IMR-90 (cell line): ENCODE measurements around the gene ASB1. TPM values are rescaled to one million over a fixed set of nuclear protein-coding genes. Genes with fewer than 3 reads are reported as not detected.

ENCODE experiments used
- ATAC-seq: fragments of 200-7000 bp; cut with Tn5 transposase; 2 replicates; pipeline ENCODE4 v1.9.1; 2020; ENCODE audit warnings: low read depth, mild to moderate bottlenecking, moderate library complexity
- BruUV-seq: library from RNA; stranded (reverse); fragments of 400-500 nt; replicated peaks from 2 replicates; lab custom pipeline; 2021; lab: Mats Ljungman, UMichigan
- CTCF ChIA-PET: fragments of 300-600 bp; formaldehyde crosslinking; extraction: SDS; loops from one replicate; lab custom pipeline; 2021; ENCODE audit warnings: antibody characterized with exemption; lab: Yijun Ruan, JAX
- POLR2A ChIA-PET: fragments of 300-600 bp; sonication (Branson Sonifier 250); formaldehyde crosslinking; loops from one replicate; lab custom pipeline; 2022; ENCODE audit warnings: antibody characterized with exemption; ENCODE audit not compliant: unreplicated experiment; lab: Charles Lee
- DNase-seq: peaks from one replicate; pipeline ENCODE4 v3.0.0; 2013
- H2AFZ ChIP-seq: replicated peaks from 2 replicates; pipeline ENCODE3; 2013; ENCODE audit warnings: low read length, mild to moderate bottlenecking; ENCODE audit not compliant: poor library complexity
- H2AK5ac ChIP-seq: 2 replicates; pipeline ENCODE4 v1.6.1; 2013; ENCODE audit warnings: low read depth, low read length, inconsistent platforms
- H2AK9ac ChIP-seq: replicated peaks from 2 replicates; pipeline ENCODE3; 2013; ENCODE audit warnings: mild to moderate bottlenecking, low read depth, low read length, moderate library complexity; ENCODE audit not compliant: poor library complexity
- H2BK120ac ChIP-seq: 2 replicates; pipeline ENCODE4 v1.6.1; 2013; ENCODE audit warnings: low read depth, low read length, inconsistent platforms
- H2BK15ac ChIP-seq: 3 replicates; pipeline ENCODE4 v1.6.1; 2013; ENCODE audit warnings: low read depth, low read length, inconsistent platforms
- H2BK20ac ChIP-seq: 2 replicates; pipeline ENCODE4 v1.6.1; 2013; ENCODE audit warnings: low read depth, mild to moderate bottlenecking, inconsistent platforms, low read length, moderate library complexity
- H2BK5ac ChIP-seq: 2 replicates; pipeline ENCODE4 v1.6.1; 2013; ENCODE audit warnings: mild to moderate bottlenecking, low read depth, low read length, inconsistent platforms; ENCODE audit not compliant: poor library complexity, severe bottlenecking
- H3K14ac ChIP-seq: replicated peaks from 2 replicates; pipeline ENCODE4 v1.6.1; 2013; ENCODE audit warnings: low read depth, low read length, inconsistent platforms
- H3K18ac ChIP-seq: 2 replicates; pipeline ENCODE4 v1.6.1; 2013; ENCODE audit warnings: low read depth, low read length, control low read depth
- H3K23ac ChIP-seq: 2 replicates; pipeline ENCODE4 v1.6.1; 2013; ENCODE audit warnings: low read depth, low read length, inconsistent platforms
- H3K27ac ChIP-seq: 2 replicates; pipeline ENCODE4 v1.5.1; 2013; ENCODE audit warnings: mild to moderate bottlenecking, control low read depth, low read length; ENCODE audit not compliant: insufficient read depth
- H3K27me3 ChIP-seq: 2 replicates; pipeline ENCODE4 v1.6.1; 2013; ENCODE audit warnings: low read length; ENCODE audit not compliant: control insufficient read depth, insufficient read depth
- H3K36me3 ChIP-seq: 2 replicates; pipeline ENCODE4 v1.6.1; 2013; ENCODE audit warnings: low read length, mixed read lengths; ENCODE audit not compliant: control insufficient read depth, insufficient read depth
- H3K4ac ChIP-seq: 2 replicates; pipeline ENCODE4 v1.6.1; 2013; ENCODE audit warnings: low read depth, low read length, inconsistent platforms
- H3K4me1 ChIP-seq: 2 replicates; pipeline ENCODE4 v1.6.1; 2013; ENCODE audit warnings: low read length, mixed read lengths; ENCODE audit not compliant: control insufficient read depth, insufficient read depth
- H3K4me2 ChIP-seq: 2 replicates; pipeline ENCODE4 v1.6.1; 2013; ENCODE audit warnings: low read depth, mild to moderate bottlenecking, control low read depth, low read length, moderate library complexity
- H3K4me3 ChIP-seq: 2 replicates; pipeline ENCODE4 v1.5.1; 2013; ENCODE audit warnings: low read depth, mild to moderate bottlenecking, control low read depth, low read length, moderate library complexity; ENCODE audit not compliant: insufficient read depth
- H3K56ac ChIP-seq: 2 replicates; pipeline ENCODE4 v1.6.1; 2013; ENCODE audit warnings: low read length, inconsistent platforms; ENCODE audit not compliant: insufficient read depth; ENCODE audit errors: extremely low read depth
- H3K79me1 ChIP-seq, 2 experiments: 2 replicates each; pipeline ENCODE4 v1.6.1; 2013; ENCODE audit warnings: low read length in 2 of 2, inconsistent platforms in 1 of 2, low read depth in 1 of 2
- H3K9ac ChIP-seq: 2 replicates; pipeline ENCODE4 v1.6.1; 2013; ENCODE audit warnings: low read depth, low read length, control low read depth
- H3K9me1 ChIP-seq: 2 replicates; pipeline ENCODE4 v1.6.1; 2013; ENCODE audit warnings: low read length, inconsistent platforms; ENCODE audit not compliant: insufficient read depth
- H3K9me3 ChIP-seq: 2 replicates; pipeline ENCODE4 v1.6.1; 2013; ENCODE audit warnings: low read length; ENCODE audit not compliant: control insufficient read depth, insufficient read depth
- H4K20me1 ChIP-seq: 2 replicates; pipeline ENCODE4 v1.6.1; 2013; ENCODE audit warnings: low read length, inconsistent platforms; ENCODE audit not compliant: insufficient read depth
- H4K5ac ChIP-seq: 2 replicates; pipeline ENCODE4 v1.6.1; 2013; ENCODE audit warnings: mild to moderate bottlenecking, low read depth, low read length, control low read depth
- H4K8ac ChIP-seq, 2 experiments: 2 replicates each; pipeline ENCODE4 v1.6.1; 2013; ENCODE audit warnings: low read depth in 2 of 2, low read length in 2 of 2, control low read depth in 1 of 2, inconsistent platforms in 1 of 2
- H4K91ac ChIP-seq: 2 replicates; pipeline ENCODE4 v1.6.1; 2013; ENCODE audit warnings: low read depth, low read length, inconsistent platforms; ENCODE audit not compliant: insufficient read depth
- BHLHE40 ChIP-seq: fragments of 150-350 bp; IDR thresholded peaks from 2 replicates; pipeline ENCODE4 v1.6.1; 2016; ENCODE audit warnings: mild to moderate bottlenecking, low read depth, low read length
- CEBPB ChIP-seq: IDR thresholded peaks from 2 replicates; pipeline ENCODE4 v1.6.1; 2012; ENCODE audit warnings: low read depth, low read length, improper control_type of control experiment
- CHD1 ChIP-seq: IDR thresholded peaks from 2 replicates; pipeline ENCODE4 v1.6.1; 2012; ENCODE audit warnings: low read depth, low read length, improper control_type of control experiment
- ELK1 ChIP-seq: fragments of 150-350 bp; IDR thresholded peaks from 2 replicates; pipeline ENCODE4 v1.6.1; 2016; ENCODE audit warnings: low read depth, mild to moderate bottlenecking, low read length, moderate library complexity, borderline replicate concordance
- FOS ChIP-seq: fragments of 150-350 bp; IDR thresholded peaks from 2 replicates; pipeline ENCODE4 v1.6.1; 2016; ENCODE audit warnings: low read depth, low read length
- MAFK ChIP-seq: IDR thresholded peaks from 2 replicates; pipeline ENCODE4 v1.6.1; 2012; ENCODE audit warnings: low read depth, low read length, improper control_type of control experiment
- MAZ ChIP-seq: IDR thresholded peaks from 2 replicates; pipeline ENCODE4 v1.6.1; 2012; ENCODE audit warnings: low read depth, mild to moderate bottlenecking, low read length, improper control_type of control experiment, moderate library complexity, borderline replicate concordance
- NFE2L2 ChIP-seq: fragments of 150-350 bp; IDR thresholded peaks from 2 replicates; pipeline ENCODE4 v1.6.1; 2016; ENCODE audit warnings: low read depth, mild to moderate bottlenecking, low read length
- POLR2A ChIP-seq: IDR thresholded peaks from 2 replicates; pipeline ENCODE4 v1.6.1; 2012; ENCODE audit warnings: mild to moderate bottlenecking, low read depth, low read length
- RAD21 ChIP-seq: IDR thresholded peaks from 2 replicates; pipeline ENCODE4 v1.6.1; 2012; ENCODE audit warnings: low read length, improper control_type of control experiment
- RCOR1 ChIP-seq: IDR thresholded peaks from 2 replicates; pipeline ENCODE4 v1.6.1; 2012; ENCODE audit warnings: mild to moderate bottlenecking, low read length, improper control_type of control experiment; ENCODE audit not compliant: insufficient replicate concordance
- SMC3 ChIP-seq: fragments of 150-350 bp; IDR thresholded peaks from 2 replicates; pipeline ENCODE4 v1.6.1; 2016; ENCODE audit warnings: low read depth, mild to moderate bottlenecking, antibody characterized with exemption, low read length, moderate library complexity
- WGBS, 2 experiments: methylation state at CpG; one replicate each; pipeline versions ENCODE4 v1.1.5 to v1.1.7; 2013; ENCODE audit warnings: missing lambda C conversion rate in 2 of 2; ENCODE audit not compliant: insufficient read length in 1 of 2; ENCODE audit errors: extremely low coverage in 2 of 2; 5-methylcytosine and 5-hydroxymethylcytosine counted together
- dilution Hi-C: fragments of 300-500 bp; cut with HindIII; formaldehyde crosslinking; loops from one replicate; pipeline ENCODE4 v1.14.3; 2018; ENCODE audit warnings: low sequenced_read_pairs; ENCODE audit not compliant: unreplicated experiment
- in situ Hi-C: fragments of 300-500 bp; cut with MboI; formaldehyde crosslinking; loops from 3 replicates; pipeline ENCODE4 v1.14.3; 2019; ENCODE audit warnings: low sequenced_read_pairs, inconsistent platforms, mixed read lengths
- intact Hi-C: fragments of 100-400 bp; cut with micrococcal nuclease; formaldehyde crosslinking; loops from 2 replicates; pipeline ENCODE4 v1.10.0; 2022
- polyA plus RNA-seq, 3 experiments: library from polyadenylated mRNA; depleted of rRNA; stranded (reverse); fragments of >200 nt; gene quantifications; 2 replicates each; pipeline ENCODE4 v1.2.3, GENCODE V29; 2012; ENCODE audit warnings: low replicate concordance in 1 of 3
- total RNA-seq: library from RNA; depleted of rRNA; stranded (reverse); fragments of >200 nt; gene quantifications from 2 replicates; pipeline ENCODE4 v1.2.3, GENCODE V29; 2012
- TF ChIP-seq, protein P1 (sequence below): conservative IDR thresholded peaks from 2 replicates; pipeline ENCODE4 v1.5.1; 2012; ENCODE audit warnings: mild to moderate bottlenecking, low read depth, low read length, improper control_type of control experiment
- TF ChIP-seq, protein P2 (sequence below): fragments of 150-350 bp; IDR thresholded peaks from 2 replicates; pipeline ENCODE4 v1.6.1; 2017; ENCODE audit warnings: mild to moderate bottlenecking, antibody characterized with exemption, low read length, low read depth

The ASB1 gene
- total and polyA plus RNA-seq, 2 of the 4 experiments (the other 2 are of a cell fraction) = 23.5 to 37.3 TPM

GRCh38 chr2:238413368-238413767 lies 13.4 kb upstream of the ASB1 start:
- no peak overlapping the region for H2BK15ac ChIP-seq
- no peak overlapping the region for H2AK5ac ChIP-seq
- dilution Hi-C loops (no loop called here), in situ Hi-C loops (no loop called here), intact Hi-C loops (no loop called here)
- no peaks in the 10 kb centered on the region; the same call in 1 of the 2 replicates for H3K9me3 ChIP-seq
- peaks cover 3% of the 10 kb centered on the region for H3K4me1 ChIP-seq
- no peak overlapping the region for H3K56ac ChIP-seq
- no peak overlapping the region for H3K4me3 ChIP-seq
- no peak overlapping the region for H4K91ac ChIP-seq
- H3K23ac ChIP-seq = no peak overlapping the region
- DNase-seq (no peak), ATAC-seq (no peak)
- no peaks in the 10 kb centered on the region for H3K9me1 ChIP-seq
- no peak overlapping the region for H2BK5ac ChIP-seq
- no peak overlapping the region for H4K8ac ChIP-seq
- no peaks in the 10 kb centered on the region for H3K27me3 ChIP-seq
- TF ChIP-seq RCOR1 (no peak), POLR2A (no peak), NFE2L2 (no peak), MAZ (no peak), RAD21 (no peak), CHD1 (no peak), MAFK (no peak), FOS (no peak), ELK1 (no peak), BHLHE40 (no peak), CEBPB (no peak), SMC3 (no peak)
- TF ChIP-seq, protein P1, sequence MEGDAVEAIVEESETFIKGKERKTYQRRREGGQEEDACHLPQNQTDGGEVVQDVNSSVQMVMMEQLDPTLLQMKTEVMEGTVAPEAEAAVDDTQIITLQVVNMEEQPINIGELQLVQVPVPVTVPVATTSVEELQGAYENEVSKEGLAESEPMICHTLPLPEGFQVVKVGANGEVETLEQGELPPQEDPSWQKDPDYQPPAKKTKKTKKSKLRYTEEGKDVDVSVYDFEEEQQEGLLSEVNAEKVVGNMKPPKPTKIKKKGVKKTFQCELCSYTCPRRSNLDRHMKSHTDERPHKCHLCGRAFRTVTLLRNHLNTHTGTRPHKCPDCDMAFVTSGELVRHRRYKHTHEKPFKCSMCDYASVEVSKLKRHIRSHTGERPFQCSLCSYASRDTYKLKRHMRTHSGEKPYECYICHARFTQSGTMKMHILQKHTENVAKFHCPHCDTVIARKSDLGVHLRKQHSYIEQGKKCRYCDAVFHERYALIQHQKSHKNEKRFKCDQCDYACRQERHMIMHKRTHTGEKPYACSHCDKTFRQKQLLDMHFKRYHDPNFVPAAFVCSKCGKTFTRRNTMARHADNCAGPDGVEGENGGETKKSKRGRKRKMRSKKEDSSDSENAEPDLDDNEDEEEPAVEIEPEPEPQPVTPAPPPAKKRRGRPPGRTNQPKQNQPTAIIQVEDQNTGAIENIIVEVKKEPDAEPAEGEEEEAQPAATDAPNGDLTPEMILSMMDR = no peak
- TF ChIP-seq, protein P2, sequence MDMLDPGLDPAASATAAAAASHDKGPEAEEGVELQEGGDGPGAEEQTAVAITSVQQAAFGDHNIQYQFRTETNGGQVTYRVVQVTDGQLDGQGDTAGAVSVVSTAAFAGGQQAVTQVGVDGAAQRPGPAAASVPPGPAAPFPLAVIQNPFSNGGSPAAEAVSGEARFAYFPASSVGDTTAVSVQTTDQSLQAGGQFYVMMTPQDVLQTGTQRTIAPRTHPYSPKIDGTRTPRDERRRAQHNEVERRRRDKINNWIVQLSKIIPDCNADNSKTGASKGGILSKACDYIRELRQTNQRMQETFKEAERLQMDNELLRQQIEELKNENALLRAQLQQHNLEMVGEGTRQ = no peak
- H2AFZ ChIP-seq = no peak overlapping the region
- no peaks in the 10 kb centered on the region for H3K36me3 ChIP-seq
- no peak overlapping the region for H3K27ac ChIP-seq
- ChIA-PET CTCF (no interaction called here), POLR2A (no interaction called here)
- no peak overlapping the region for H4K5ac ChIP-seq
- H2BK20ac ChIP-seq = no peak overlapping the region
- no peak overlapping the region for H3K9ac ChIP-seq
- no peak overlapping the region for H2AK9ac ChIP-seq
- H3K14ac ChIP-seq = no peak overlapping the region
- H4K20me1 ChIP-seq = no peaks in the 10 kb centered on the region
- no peaks in the 10 kb centered on the region for H3K79me1 ChIP-seq
- H3K18ac ChIP-seq = no peak overlapping the region
- BruUV-seq = no TSS peak
- no peak overlapping the region for H3K4me2 ChIP-seq
- no CpG with 5 or more reads among the region's 2 CpGs for WGBS, 2 experiments
- H3K4ac ChIP-seq = no peak overlapping the region
- H2BK120ac ChIP-seq = no peak overlapping the region
